ENCODE data around the gene R3HDM2.

Gene R3HDM2

DNA sequence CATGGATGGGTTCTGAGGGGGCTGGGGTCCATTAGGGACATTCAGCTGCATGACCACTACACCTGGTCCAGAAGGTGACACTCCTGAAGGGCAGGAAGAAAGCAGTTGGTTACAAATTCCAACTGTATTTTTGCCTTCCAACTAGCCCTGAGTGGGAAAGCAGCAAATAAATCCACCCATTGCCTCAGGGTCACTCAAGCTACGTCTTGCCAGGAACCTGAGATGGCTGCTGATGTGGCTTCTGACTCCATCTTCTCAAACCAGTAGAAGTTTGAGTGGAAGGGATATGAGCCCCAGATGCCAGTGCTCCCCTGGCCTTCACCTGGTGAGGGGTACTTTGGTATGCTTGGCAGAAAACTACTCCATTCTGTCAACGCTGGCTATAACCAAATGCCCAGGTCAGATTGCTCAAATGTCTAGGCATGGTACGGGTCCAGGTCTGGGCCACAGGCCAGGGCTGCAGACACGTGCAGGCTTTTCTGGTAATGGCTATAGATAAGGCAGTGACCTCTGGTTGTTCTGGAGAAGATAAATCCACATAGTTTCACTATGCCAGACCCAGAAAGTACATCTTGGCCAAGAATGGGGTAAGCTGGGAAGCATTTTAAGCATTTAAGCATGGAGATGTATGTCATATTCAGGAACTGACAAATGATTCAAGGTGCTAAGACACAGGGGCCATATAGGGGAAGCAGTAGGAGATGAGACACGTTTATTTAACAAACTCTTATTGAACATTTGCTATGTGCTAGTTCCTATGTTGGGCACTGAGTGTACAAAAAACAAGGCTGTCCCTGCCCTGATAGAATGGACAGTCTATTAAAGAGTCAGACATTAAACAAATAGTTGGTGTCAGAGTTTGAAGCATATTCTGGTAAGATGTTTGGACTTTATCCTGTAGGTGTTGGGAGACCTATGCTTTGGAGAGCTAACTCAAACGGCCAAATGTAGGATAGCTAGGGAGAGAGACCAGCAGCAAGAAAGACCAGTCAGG lies 171.6 kb downstream of the R3HDM2 start:
- ATAC-seq (replicated peaks) (no peak), DNase-seq (no peak)
- Mint-ChIP-seq H3K36me3 (ENCODE audit: insufficient read depth) (peaks cover 54% of the 10 kb centered on the region), H3K4me3 (no peak overlapping the region), H3K4me1 (ENCODE audit: low read depth in 2 of 2) (peaks cover 2 to 5% of the 10 kb centered on the region in 2 donors), H3K9me3 (no peaks in the 10 kb centered on the region), H3K27me3 (no peaks in the 10 kb centered on the region), H3K27ac (no peak overlapping the region)

DNA sequence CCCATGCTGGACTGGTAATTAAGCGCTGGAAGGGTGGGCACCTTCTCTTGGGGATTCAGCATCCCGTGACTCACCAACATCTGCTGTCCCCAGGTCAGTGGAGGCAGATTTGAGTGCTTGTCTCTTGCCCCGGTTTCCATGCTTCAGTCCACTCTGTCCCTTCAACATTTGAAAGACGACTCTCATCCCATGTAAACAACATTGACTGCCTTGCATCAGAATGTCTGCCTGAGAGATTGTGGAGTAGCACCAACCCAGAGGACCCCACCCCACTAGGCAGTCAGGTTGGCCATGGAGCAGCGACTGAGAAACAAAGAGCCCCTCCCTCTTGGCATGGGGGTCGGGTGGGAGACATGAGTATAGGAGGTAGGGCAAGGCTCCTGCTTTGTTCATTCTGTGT lies 174.9 kb downstream of the R3HDM2 start:
- DNase-seq = no peak
- Mint-ChIP-seq H3K36me3 (ENCODE audit: insufficient read depth) (peaks cover 48% of the 10 kb centered on the region), H3K4me3 (no peak overlapping the region), H3K27ac (no peak overlapping the region), H3K27me3 (no peaks in the 10 kb centered on the region), H3K4me1 (ENCODE audit: low read depth in 2 of 2) (no peaks in the 10 kb centered on the region), H3K9me3 (no peaks in the 10 kb centered on the region)
- ATAC-seq (replicated peaks) = no peak

DNA sequence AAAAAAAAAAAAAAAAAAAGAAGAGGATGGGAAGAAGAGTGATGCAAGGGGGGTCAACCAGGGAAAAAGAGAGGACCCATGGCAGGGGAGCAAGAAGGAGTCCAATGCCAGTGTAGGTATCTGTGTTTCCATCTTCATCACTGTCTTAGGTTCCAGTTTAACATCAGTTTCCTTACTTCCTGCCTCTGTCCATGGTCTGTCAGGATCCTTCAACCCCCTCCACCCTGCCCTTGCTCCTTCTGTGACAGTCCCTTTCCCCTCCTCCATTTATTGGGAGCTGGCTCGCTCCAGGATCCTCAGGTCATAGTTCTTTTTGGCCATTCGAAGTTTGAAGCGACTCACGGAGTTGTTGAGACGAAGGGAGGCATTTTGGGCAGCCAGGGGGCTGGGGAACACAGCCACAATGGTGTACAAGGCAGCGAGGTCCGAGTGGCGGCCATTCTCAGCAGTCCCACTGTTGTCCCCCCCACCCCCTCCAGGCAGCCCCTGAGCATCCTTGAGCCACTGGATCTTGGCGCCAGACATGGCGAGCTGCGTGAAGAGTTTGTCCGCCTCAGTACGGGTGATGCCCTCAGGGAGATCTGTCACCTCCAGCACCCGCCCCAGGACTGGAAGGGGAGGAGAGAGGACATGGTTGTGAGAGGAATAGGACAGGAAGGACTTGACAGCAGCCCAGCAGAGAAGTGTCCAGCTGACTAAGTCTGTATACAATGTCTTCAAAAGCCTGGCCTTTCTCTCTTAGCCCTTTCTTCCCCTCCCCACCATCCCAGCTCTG lies 176.2 kb downstream of the R3HDM2 start:
- H3K27ac Mint-ChIP-seq = peak overlapping the region in 1 of 2 donors; percentile 9
- peaks cover 40% of the 10 kb centered on the region for H3K36me3 Mint-ChIP-seq (ENCODE audit: insufficient read depth)
- ATAC-seq (replicated peaks) (no peak), DNase-seq (no peak)
- H3K4me3 Mint-ChIP-seq = no peak overlapping the region
- H3K27me3 Mint-ChIP-seq = no peaks in the 10 kb centered on the region
- no peaks in the 10 kb centered on the region for H3K9me3 Mint-ChIP-seq
- no peaks in the 10 kb centered on the region for H3K4me1 Mint-ChIP-seq (ENCODE audit: low read depth in 2 of 2)

DNA sequence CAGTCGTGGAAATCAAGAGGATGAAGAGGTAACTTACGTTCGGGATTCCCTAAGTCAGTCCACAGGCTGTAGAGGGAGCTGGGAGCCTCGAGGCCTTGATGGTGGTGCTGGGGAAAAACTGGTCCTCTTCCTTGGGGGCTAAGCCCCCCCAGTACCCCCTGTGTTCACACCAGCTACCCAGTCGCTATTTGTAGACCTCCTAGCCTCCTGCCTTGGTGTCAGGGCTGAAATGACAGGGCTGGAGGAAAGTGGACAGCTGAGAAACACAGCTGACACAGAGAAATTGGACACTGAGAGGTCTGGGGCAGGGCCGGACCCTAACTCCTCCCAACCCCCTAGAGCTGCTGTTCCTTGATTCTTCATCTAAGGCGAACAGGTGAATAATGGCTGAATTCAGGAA lies 179.9 kb downstream of the R3HDM2 start, which contains the start of gene STAC3:
Gene STAC3, minus strand, starts transcription at position 232 of the 400 bp plus-strand sequence. CDS start 1,551 bp downstream, outside the sequence.
- DNase-seq (no peak), ATAC-seq (replicated peaks) (no peak)
- no peaks in the 10 kb centered on the region for H3K9me3 Mint-ChIP-seq
- no peak within 1 kb of the TSS for H3K4me3 Mint-ChIP-seq
- H3K4me1 Mint-ChIP-seq (ENCODE audit: low read depth in 2 of 2) = no peaks in the 10 kb centered on the region
- peaks cover 13% of the 10 kb centered on the region for H3K36me3 Mint-ChIP-seq (ENCODE audit: insufficient read depth)
- no peak within 1 kb of the TSS for H3K27ac Mint-ChIP-seq
- H3K27me3 Mint-ChIP-seq = peaks cover 0 to 23% of the 10 kb centered on the region in 2 donors

DNA sequence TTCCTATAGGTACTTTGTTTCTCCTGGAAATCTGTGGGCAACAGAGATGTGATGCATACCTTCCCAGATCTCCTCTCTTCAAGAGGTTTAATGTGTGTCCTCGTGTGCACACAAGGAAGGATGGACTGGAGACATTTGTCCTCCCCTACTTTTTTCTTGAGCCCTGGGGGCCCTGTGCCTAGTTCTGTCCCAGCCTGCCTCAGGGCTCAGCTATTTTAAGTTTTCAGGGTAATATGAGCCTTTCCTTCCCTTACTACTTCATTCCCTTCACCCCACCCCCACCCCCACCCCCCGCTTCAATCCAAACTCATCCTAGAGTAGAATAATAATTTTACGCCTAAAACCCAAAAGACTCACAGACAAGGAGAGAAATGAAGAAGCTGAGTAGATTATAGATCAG lies 180.3 kb downstream of the R3HDM2 start:
- DNase-seq = no peak
- Mint-ChIP-seq H3K4me3 (no peak overlapping the region), H3K27ac (no peak overlapping the region), H3K4me1 (ENCODE audit: low read depth in 2 of 2) (no peaks in the 10 kb centered on the region), H3K27me3 (peaks cover 0 to 23% of the 10 kb centered on the region in 2 donors), H3K9me3 (no peaks in the 10 kb centered on the region), H3K36me3 (ENCODE audit: insufficient read depth) (peaks cover 11% of the 10 kb centered on the region)
- ATAC-seq (replicated peaks) = no peak

DNA sequence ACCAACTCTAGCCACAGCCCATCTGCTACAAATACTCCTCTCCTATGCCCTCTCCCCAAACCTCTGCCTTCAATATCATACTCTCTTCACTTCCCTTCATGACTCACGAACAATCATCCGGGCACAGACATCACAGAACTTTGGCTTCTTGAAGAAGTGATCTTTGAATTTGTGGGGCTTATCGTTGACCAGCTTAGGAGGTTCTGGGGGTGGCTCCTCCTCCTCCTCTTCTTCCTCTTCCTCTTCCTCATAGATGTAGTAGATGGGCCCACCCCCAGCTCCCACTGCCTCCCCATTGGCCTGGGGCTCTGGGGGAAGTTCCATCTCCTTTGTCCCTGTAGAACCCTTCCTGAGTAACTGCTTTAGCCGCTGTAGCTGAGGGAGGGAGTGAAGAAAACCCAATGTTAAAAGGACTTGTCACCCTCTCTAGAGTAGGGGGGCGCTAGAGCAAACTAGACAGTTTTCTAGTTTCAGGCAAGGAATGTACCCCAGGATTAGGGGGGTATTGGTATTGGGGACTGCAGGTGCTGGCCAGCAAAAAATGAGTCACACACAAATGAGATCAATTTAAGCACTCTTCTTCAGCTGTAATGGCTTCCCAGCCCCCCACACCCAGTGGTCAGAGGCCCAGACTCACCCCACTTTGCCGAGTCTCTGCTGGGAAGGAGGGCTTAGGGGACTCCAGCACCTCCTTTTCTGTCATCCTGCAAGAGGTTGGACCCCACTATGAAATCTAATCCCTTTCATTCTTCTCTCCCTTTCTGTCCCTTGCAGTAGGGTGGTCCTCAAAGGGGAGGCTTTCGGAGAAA lies 181.7 kb downstream of the R3HDM2 start:
- peaks cover 3 to 34% of the 10 kb centered on the region in 2 donors for H3K27me3 Mint-ChIP-seq
- H3K36me3 Mint-ChIP-seq (ENCODE audit: insufficient read depth) = peaks cover 8% of the 10 kb centered on the region
- no peak overlapping the region for H3K27ac Mint-ChIP-seq
- H3K4me1 Mint-ChIP-seq (ENCODE audit: low read depth in 2 of 2) = peaks cover 0 to 1% of the 10 kb centered on the region in 2 donors
- H3K4me3 Mint-ChIP-seq = no peak overlapping the region
- DNase-seq (no peak), ATAC-seq (replicated peaks) (no peak)
- H3K9me3 Mint-ChIP-seq = no peaks in the 10 kb centered on the region

DNA sequence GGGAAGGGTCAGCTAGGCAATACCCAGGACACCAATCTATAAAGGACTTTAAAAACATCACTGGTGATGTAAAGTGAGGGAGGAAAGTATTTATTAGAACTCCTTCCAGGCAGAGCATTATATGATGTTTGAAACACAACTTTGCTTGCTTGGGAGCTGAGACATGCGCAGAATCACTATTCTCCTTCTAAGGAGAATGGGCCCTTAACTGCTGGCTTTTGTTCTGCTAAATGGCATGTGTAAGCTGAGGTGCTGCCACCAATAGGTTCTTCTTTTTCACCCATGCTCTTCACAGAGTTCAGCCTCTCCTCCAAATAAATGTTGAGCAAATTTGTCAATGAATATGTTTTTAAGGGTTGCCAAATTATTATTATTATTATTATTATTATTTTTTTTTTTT lies 183.8 kb downstream of the R3HDM2 start:
- H3K36me3 Mint-ChIP-seq (ENCODE audit: insufficient read depth) = peaks cover 7% of the 10 kb centered on the region
- H3K4me1 Mint-ChIP-seq (ENCODE audit: low read depth in 2 of 2) = peaks cover 11 to 18% of the 10 kb centered on the region in 2 donors
- peaks cover 21 to 55% of the 10 kb centered on the region in 2 donors for H3K27me3 Mint-ChIP-seq
- no peak overlapping the region for H3K4me3 Mint-ChIP-seq
- H3K9me3 Mint-ChIP-seq = no peaks in the 10 kb centered on the region
- ATAC-seq (replicated peaks) (no peak), DNase-seq (no peak)
- no peak overlapping the region for H3K27ac Mint-ChIP-seq

DNA sequence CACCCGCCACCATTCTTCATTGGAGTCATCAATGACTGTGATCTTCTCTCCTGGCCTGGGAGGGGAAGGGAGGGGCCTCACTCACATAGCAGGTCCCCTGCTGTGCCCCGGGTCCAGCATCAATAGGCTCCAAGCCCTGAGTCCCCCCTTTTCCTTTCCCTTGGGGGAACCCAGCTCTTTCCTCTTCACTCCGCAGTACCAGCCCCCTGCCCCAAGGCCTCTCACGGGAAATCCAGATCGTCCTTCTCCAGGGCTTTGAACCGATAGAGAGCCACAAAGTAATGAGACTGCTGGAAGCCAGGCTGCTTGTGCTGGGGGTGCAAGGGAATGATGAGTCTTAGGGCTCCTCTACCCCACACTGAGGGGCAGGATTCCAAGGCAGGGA lies 186.5 kb downstream of the R3HDM2 start:
- Mint-ChIP-seq H3K4me1 (ENCODE audit: low read depth in 2 of 2) (peaks cover 34 to 45% of the 10 kb centered on the region in 2 donors), H3K9me3 (no peaks in the 10 kb centered on the region), H3K4me3 (peak overlapping the region; percentile 82 to 91), H3K27ac (peak overlapping the region in 1 of 2 donors; percentile 21), H3K27me3 (peaks cover 48 to 80% of the 10 kb centered on the region in 2 donors), H3K36me3 (ENCODE audit: insufficient read depth) (peaks cover 19% of the 10 kb centered on the region)
- no peak for ATAC-seq (replicated peaks)
- DNase-seq = no peak

DNA sequence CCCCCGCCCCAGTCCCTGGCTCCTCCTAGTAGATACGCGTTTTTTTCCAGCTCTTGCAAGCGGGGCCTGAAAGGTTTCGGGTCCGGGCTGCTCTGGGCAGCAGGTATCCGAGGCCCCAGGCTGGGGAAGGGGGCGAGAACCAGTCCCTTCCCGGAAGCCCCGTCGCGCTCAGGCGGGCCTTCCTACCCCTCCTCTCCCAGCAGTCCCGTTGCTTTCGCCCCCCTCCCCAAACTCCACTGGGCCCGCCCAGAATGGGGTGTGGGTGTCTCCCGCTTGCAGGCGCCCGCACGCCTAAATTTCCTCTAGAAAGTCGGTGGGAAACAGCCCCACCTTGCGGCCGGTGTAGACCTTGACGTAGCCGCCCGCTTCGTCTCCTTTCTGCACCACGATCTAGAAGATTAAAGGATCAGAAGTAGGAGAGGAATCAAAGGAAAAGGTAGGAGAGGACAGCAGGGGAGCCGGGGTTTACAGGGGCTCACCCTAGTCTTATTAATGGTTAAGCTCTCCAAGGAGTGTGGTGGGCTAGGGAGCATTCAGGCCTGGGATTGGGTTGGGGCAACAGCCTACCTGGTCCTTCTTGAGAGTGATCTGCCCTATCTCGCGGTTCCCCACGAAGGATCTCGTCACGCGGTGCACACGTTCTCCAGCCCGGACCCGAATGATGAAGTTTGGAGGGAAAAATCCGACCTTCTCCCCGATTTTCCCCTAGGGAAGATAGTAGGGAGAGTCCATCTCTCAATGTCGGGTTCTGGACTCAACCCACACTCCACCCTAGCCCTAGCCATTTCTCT lies 187.1 kb downstream of the R3HDM2 start:
- peaks cover 40 to 49% of the 10 kb centered on the region in 2 donors for H3K4me1 Mint-ChIP-seq (ENCODE audit: low read depth in 2 of 2)
- no peaks in the 10 kb centered on the region for H3K9me3 Mint-ChIP-seq
- DNase-seq = peak; percentile 77 to 83 (median 80)
- peaks cover 23% of the 10 kb centered on the region for H3K36me3 Mint-ChIP-seq (ENCODE audit: insufficient read depth)
- H3K27me3 Mint-ChIP-seq = peaks cover 54 to 80% of the 10 kb centered on the region in 2 donors
- H3K27ac Mint-ChIP-seq = peak overlapping the region in 1 of 2 donors; percentile 21
- peak overlapping the region; percentile 82 to 91 for H3K4me3 Mint-ChIP-seq
- peak; percentile 40 for ATAC-seq (replicated peaks)

DNA sequence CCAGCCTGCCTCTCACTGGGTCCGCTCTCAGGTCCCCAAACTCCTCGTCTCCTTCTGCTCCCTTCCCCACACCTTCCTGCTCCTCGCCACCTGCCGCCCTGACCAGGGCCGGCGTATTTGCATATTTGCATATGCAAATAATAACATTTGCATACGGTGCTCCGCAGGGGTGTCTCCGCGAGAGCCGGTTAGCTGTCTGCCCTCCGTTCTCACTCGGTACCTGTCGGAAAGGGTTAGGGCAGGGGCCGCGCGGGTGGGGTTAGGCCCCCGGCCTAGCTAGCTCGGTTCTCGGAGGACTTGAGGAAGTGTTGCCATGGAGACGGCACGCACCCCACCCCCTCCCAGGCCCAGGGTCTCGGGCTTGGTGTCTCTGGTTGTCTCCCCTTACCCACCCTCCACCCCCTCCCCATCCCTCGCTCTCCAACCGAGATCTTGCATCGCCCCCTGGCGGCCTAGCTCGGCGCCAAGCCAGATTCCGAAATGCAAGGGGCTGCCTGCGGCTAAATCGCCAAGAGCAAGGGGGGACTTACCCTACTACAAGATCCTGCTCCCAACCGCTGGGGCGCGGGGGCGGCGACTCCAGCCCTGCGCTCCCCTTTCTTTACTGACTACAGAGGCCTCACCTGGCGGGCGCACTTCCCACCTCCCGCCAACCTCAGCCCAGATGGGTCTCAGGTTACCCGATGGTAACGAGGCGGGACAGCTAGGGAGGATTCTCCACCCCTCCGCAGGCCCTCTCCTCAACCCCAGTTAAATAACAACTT lies 188.0 kb downstream of the R3HDM2 start:
- Mint-ChIP-seq H3K4me1 (ENCODE audit: low read depth in 2 of 2) (peaks cover 44 to 52% of the 10 kb centered on the region in 2 donors), H3K36me3 (ENCODE audit: insufficient read depth) (peaks cover 25% of the 10 kb centered on the region), H3K27me3 (peaks cover 59 to 84% of the 10 kb centered on the region in 2 donors), H3K9me3 (no peaks in the 10 kb centered on the region), H3K27ac (peak overlapping the region; percentile 32 to 62), H3K4me3 (peak overlapping the region; percentile 82 to 91)
- peak; percentile 8 for ATAC-seq (replicated peaks)
- DNase-seq = peak; percentile 55 to 59 (median 58)

DNA sequence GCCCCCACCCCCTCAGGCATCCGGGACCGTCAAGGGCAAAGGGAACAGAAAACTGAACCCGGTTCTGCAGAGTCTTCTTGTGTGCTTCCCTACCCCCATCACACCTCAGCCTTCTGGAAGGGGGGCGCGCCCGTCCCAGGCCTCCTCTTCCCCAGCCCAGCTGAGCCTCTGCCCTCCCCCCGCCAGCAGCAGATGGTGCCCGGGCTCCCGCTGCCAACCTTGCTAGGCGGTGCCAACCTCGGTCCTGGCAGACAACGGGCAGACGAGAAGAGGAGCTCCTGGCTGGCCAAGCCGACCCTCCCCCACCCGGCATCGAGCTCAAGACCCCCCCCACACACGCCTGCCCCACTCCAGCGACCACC lies 188.5 kb downstream of the R3HDM2 start:
- Mint-ChIP-seq H3K4me1 (ENCODE audit: low read depth in 2 of 2) (peaks cover 48 to 58% of the 10 kb centered on the region in 2 donors), H3K27ac (peak overlapping the region; percentile 32 to 62), H3K36me3 (ENCODE audit: insufficient read depth) (peaks cover 25% of the 10 kb centered on the region), H3K9me3 (no peaks in the 10 kb centered on the region), H3K27me3 (peaks cover 65 to 90% of the 10 kb centered on the region in 2 donors), H3K4me3 (peak overlapping the region; percentile 82 to 91)
- no peak for DNase-seq
- ATAC-seq (replicated peaks) = no peak
